SK-N-MC (cell line): ENCODE results near the gene ASIC3.

ENCODE experiments used
- EZH2 ChIP-seq: fragments of 200-600 bp; sonication (generic); IDR thresholded peaks from one replicate; pipeline ENCODE4 v1.6.1; 2017; ENCODE audit warnings: antibody characterized with exemption
- FOXP2 ChIP-seq: optimal IDR thresholded peaks from 2 replicates; pipeline ENCODE3; 2011; ENCODE audit warnings: mild to moderate bottlenecking, moderate library complexity; ENCODE audit not compliant: insufficient read depth; ENCODE audit errors: extremely low read length, control extremely low read depth
- POLR2AphosphoS5 ChIP-seq: IDR thresholded peaks from 2 replicates; pipeline ENCODE4 v1.6.1; 2012; ENCODE audit warnings: mild to moderate bottlenecking, low read depth, low read length, borderline replicate concordance

- no peak for TF ChIP-seq POLR2AphosphoS5
- TF ChIP-seq EZH2: no peak
- no peak for TF ChIP-seq FOXP2
These were observed 53.5 kb downstream of the ASIC3 start for GRCh38 chr7:151101621-151102396.
